Measurements from ENCODE around the gene CDC23. TPM values are rescaled to one million over a fixed set of nuclear protein-coding genes. Genes with fewer than 3 reads are reported as not detected.
A peak's percentile ranks its signal among the peaks of the same experiment; 100 is the strongest.
"Not testable (repeated sequence)": the region's sequence is repeated elsewhere in the genome, so short reads cannot be mapped to it uniquely, and the experiment has no call there.

The CDC23 gene
- total and polyA plus RNA-seq, 8 donors: 1.2 to 46.3 (median 10.9) TPM

DNA sequence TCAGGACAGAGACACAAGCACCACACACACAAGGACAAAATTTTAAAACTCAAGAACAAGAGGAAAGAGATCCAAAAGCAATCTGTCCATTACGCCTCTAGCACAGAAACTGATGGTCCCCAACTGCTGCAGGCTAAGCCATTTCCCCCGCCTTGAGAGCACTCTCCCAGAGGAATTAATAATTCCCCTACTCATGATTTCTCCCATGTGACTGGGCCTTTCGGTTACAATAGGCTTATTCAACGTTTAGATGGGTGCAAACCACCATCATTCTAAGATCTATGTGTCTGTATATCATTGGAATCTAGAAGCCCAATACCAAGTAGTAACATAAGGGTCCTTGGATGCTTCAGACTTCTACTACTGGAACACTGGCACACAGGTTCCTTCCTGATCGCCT, 53.5 kb downstream of the CDC23 start:
- no peak overlapping the region for H3K27ac ChIP-seq
- no peak overlapping the region for H3K4me3 ChIP-seq
- intact Hi-C loops (cut with DNase I; ENCODE audit: low total_unique reads): no loop called here
- H3K9me3 ChIP-seq: no peaks in the 10 kb centered on the region
- WGBS, 5 donors: 86 to 95% (median 92%) methylated on average over 5 of the region's 5 CpGs
- TF ChIP-seq, protein P1, sequence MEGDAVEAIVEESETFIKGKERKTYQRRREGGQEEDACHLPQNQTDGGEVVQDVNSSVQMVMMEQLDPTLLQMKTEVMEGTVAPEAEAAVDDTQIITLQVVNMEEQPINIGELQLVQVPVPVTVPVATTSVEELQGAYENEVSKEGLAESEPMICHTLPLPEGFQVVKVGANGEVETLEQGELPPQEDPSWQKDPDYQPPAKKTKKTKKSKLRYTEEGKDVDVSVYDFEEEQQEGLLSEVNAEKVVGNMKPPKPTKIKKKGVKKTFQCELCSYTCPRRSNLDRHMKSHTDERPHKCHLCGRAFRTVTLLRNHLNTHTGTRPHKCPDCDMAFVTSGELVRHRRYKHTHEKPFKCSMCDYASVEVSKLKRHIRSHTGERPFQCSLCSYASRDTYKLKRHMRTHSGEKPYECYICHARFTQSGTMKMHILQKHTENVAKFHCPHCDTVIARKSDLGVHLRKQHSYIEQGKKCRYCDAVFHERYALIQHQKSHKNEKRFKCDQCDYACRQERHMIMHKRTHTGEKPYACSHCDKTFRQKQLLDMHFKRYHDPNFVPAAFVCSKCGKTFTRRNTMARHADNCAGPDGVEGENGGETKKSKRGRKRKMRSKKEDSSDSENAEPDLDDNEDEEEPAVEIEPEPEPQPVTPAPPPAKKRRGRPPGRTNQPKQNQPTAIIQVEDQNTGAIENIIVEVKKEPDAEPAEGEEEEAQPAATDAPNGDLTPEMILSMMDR (IDR thresholded peaks at IDR 0.05): no peak
- TF ChIP-seq POLR2AphosphoS5 (IDR thresholded peaks at IDR 0.05) (no peak), EP300 (IDR thresholded peaks at IDR 0.05) (no peak), POLR2A (IDR thresholded peaks at IDR 0.05) (no peak)
- DNase-seq: no peak
- H3K27me3 ChIP-seq: no peaks in the 10 kb centered on the region
- H3K36me3 ChIP-seq: peaks cover 76 to 93% (median 90%) of the 10 kb centered on the region in 4 donors
- no peaks in the 10 kb centered on the region for H3K4me1 ChIP-seq

DNA sequence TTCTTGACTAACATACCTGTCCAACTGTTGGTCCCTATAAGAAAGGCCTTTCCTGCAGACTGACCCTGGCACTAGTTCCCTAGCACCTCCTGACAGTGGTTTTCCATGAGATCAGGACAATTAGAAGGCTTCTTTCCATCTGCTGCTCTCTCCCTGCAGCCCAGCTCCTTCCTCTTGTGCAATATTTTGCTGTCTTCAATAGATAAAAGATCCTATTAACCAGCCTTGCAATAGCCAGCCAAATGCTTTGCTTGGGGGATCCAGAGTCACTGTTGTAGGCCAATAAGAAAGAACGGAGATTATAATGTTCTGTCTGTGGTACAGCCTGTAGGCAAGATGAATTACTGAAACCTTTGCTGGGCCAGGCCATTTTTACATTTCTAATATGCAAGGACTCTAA, 55.5 kb downstream of the CDC23 start:
- Histone ChIP-seq H3K27ac (no peak overlapping the region), H3K27me3 (no peaks in the 10 kb centered on the region), H3K36me3 (peaks cover 56 to 73% (median 70%) of the 10 kb centered on the region in 4 donors), H3K9me3 (no peaks in the 10 kb centered on the region), H3K4me3 (no peak overlapping the region), H3K4me1 (no peaks in the 10 kb centered on the region)
- TF ChIP-seq POLR2A (IDR thresholded peaks at IDR 0.05): no peak
- no peak for TF ChIP-seq EP300 (IDR thresholded peaks at IDR 0.05)
- TF ChIP-seq POLR2AphosphoS5 (IDR thresholded peaks at IDR 0.05): no peak
- TF ChIP-seq, protein P1 (IDR thresholded peaks at IDR 0.05): no peak
- intact Hi-C loops (cut with DNase I; ENCODE audit: low total_unique reads): no loop called here
- no peak for DNase-seq
- 68 to 94% (median 87%) methylated on average over 1 of the region's 1 CpG for WGBS, 5 donors

DNA sequence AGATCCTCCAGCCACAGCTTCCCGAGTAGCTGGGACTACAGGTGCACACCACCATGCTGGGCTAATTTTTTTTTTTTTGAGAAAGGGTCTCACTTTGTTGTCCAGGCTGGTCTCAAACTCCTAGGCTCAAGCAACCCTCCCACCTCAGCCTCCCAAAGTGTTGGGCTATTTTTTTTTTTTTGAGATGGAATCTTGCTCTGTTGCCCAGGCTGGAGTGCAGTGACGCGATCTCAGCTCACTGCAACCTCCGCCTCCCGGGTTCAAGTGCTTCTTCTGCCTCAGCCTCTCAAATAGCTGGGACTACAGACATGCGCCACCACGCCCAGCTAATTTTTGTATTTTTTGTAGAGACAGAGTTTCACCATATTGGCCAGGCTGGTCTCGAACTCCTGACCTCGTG, 57.1 kb downstream of the CDC23 start:
- H3K9me3 ChIP-seq; intact Hi-C loops (cut with DNase I; ENCODE audit: low total_unique reads); H3K4me1 ChIP-seq; H3K27me3 ChIP-seq; H3K27ac ChIP-seq; DNase-seq; H3K4me3 ChIP-seq: not testable (repeated sequence)
- 96 to 99% (median 97%) methylated on average over 9 of the region's 9 CpGs for WGBS, 5 donors
- H3K36me3 ChIP-seq: peaks cover 39 to 56% (median 53%) of the 10 kb centered on the region in 4 donors

DNA sequence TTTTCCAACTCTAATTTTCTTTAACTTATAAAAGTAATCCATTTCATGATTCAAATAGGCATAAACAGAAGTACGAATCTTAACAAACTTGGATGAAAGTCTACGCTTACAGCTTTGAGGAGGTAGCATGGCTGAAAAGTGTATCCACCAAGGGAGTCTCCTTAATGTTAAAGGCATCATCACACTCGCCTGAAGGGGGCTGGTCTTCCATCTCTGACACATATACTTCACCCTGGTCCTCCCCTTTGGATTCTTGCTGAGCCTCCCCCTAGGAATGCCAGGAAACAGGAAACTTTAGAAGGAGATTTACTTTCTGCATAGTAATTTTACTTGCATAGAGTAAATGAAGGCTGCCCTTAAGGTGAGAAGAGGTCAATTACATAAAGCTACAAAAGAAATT, 63.6 kb downstream of the CDC23 start:
- Histone ChIP-seq H3K27ac (no peak overlapping the region), H3K4me1 (peaks cover 0 to 4% (median 0%) of the 10 kb centered on the region in 4 donors), H3K36me3 (no peaks in the 10 kb centered on the region), H3K27me3 (no peaks in the 10 kb centered on the region), H3K9me3 (no peaks in the 10 kb centered on the region), H3K4me3 (no peak overlapping the region)
- TF ChIP-seq, protein P1 (IDR thresholded peaks at IDR 0.05): no peak
- TF ChIP-seq POLR2A (IDR thresholded peaks at IDR 0.05) (no peak), POLR2AphosphoS5 (IDR thresholded peaks at IDR 0.05) (no peak), EP300 (IDR thresholded peaks at IDR 0.05) (no peak)
- DNase-seq: no peak
- intact Hi-C loops (cut with DNase I; ENCODE audit: low total_unique reads): no loop called here
- 48 to 62% (median 52%) methylated on average over 3 of the region's 3 CpGs for WGBS, 5 donors

DNA sequence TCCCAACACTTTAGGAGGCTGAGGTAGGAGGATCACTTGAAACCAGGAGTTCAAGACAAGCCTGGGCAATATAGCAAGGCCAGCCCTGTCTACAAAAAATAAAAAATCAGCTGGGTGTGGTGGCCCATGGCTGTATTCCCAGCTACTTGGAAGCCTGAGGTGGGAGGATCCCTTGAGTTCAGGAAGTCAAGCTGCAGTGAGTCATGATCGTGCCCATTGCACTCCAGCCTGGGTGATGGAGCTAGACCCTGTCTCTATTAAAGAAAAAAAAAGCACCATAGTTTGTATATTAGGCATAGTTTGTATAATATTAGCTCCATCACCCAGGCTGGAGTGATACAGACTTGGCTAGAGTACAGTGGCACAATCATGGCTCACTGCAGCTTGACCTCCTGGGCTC, 64.3 kb downstream of the CDC23 start:
- Histone ChIP-seq H3K27me3 (no peaks in the 10 kb centered on the region), H3K4me1 (peaks cover 0 to 4% (median 0%) of the 10 kb centered on the region in 4 donors), H3K9me3 (no peaks in the 10 kb centered on the region), H3K4me3 (no peak overlapping the region), H3K36me3 (no peaks in the 10 kb centered on the region), H3K27ac (no peak overlapping the region)
- intact Hi-C loops (cut with DNase I; ENCODE audit: low total_unique reads): no loop called here
- TF ChIP-seq POLR2A (IDR thresholded peaks at IDR 0.05) (no peak), POLR2AphosphoS5 (IDR thresholded peaks at IDR 0.05) (no peak), EP300 (IDR thresholded peaks at IDR 0.05) (no peak)
- TF ChIP-seq, protein P1 (IDR thresholded peaks at IDR 0.05): no peak
- WGBS, 5 donors: 17 to 43% (median 20%) methylated on average over 1 of the region's 1 CpG
- peak; percentile 27 for DNase-seq

DNA sequence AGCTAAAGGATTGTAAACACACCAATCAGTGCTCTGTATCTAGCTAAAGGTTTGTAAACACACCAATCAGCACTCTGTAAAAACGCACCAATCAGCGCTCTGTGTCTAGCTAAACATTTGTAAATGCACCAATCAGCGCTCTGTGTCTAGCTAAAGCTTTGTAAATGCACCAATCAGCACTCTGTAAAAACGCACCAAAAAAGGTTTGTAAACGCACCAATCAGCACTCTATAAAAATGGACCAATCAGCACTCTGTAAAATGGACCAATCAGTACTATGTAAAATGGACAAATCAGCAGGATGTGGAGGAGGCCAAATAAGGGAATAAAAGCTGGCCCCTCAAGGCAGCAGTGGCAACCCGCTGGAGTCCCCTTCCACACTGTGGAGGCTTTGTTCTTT, 69.5 kb downstream of the CDC23 start:
- DNase-seq; intact Hi-C loops (cut with DNase I; ENCODE audit: low total_unique reads); H3K27me3 ChIP-seq; H3K4me3 ChIP-seq; H3K36me3 ChIP-seq; H3K9me3 ChIP-seq; H3K27ac ChIP-seq: not testable (repeated sequence)
- peaks cover under 1 to 11% (median 6%) of the 10 kb centered on the region in 4 donors for H3K4me1 ChIP-seq
- 84 to 91% (median 90%) methylated on average over 6 of the region's 6 CpGs for WGBS, 5 donors
